Ishikawa (cell line): ENCODE results near the gene RAB6B.

Experiments used
- MAX ChIP-seq: IDR thresholded peaks from 2 replicates; pipeline ENCODE4 v1.6.1; 2012
- RAD21 ChIP-seq: IDR thresholded peaks from 2 replicates; pipeline ENCODE4 v1.6.1; 2012; ENCODE audit warnings: low read depth

GRCh38 chr3:133874344-133874743 lies 21.3 kb downstream of the RAB6B start:
- TF ChIP-seq MAX: no peak
- TF ChIP-seq RAD21: no peak
